ENCODE measurements around the gene IL31.
A peak's percentile ranks its signal among the peaks of the same experiment; 100 is the strongest.

IL31 gene

DNA sequence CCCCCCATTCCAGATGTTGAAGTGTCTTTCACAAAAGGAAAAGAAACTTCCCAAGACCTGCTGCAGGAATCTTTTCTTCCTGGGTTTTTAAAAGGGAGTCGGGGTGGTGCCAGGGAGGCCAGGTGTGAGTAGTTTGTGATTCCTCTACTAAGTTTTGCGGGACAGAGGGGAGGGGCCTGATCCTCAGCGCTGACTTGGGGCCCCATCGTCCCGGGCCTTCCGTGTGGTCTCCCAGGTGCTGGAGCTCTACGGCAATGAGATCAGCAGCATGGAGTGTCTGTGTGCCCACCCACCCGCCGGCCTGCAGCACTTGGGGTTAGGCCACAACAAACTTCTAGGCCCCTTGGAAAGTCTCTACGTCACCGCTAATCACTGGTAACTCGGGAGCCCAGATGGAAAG is 13.4 kb upstream of the IL31 start:
- no peaks in the 10 kb centered on the region for H3K36me3 ChIP-seq (ENCODE audit: control insufficient read depth, insufficient read depth, low read length)
- TF ChIP-seq CTCF (IDR thresholded peaks at IDR 0.05) = no peak
- no peaks in the 10 kb centered on the region for H3K4me1 ChIP-seq
- no peak overlapping the region for H2AFZ ChIP-seq
- no peak overlapping the region for H3K4me2 ChIP-seq (ENCODE audit: low read length)
- no peak overlapping the region for H3K4me3 ChIP-seq (ENCODE audit: low read depth, low read length)
- no peaks in the 10 kb centered on the region for H3K79me2 ChIP-seq
- H3K9ac ChIP-seq = no peak overlapping the region
- H3K27me3 ChIP-seq (ENCODE audit: control insufficient read depth, insufficient read depth, low read length) = no peaks in the 10 kb centered on the region
- no peak overlapping the region for H3K27ac ChIP-seq
- H3K9me3 ChIP-seq (ENCODE audit: control insufficient read depth, low read length) = no peaks in the 10 kb centered on the region

DNA sequence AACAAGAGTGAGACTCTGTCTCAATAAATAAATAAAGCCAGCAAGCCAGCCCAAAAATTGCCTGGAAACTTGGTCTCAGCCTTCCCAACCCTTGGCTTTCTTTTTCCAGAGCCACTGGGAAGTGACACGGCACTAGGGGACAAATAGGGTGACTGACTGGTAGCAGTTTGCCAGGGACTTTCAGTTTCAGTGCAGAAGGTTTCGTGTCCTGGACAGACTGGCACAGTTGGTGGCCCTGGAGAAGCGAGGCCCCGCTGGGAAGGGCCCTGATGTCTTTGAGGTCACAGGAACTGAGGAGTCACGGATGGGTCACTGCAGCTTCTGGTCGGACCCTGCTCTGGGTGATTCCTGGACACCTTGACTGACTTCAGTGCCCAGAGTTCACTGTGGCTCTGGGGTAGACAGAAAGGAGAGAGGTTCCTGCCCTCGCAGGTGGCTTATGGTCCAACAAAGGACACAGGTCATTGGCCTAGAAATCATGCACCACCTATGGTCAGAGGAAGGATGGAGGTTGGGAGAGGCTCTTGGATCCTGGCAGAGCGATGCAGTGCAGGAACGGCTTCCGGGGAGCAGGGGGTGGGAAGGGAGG is 11.6 kb upstream of the IL31 start:
- no peaks in the 10 kb centered on the region for H3K4me1 ChIP-seq
- no peaks in the 10 kb centered on the region for H3K79me2 ChIP-seq
- H2AFZ ChIP-seq = no peak overlapping the region
- H3K9ac ChIP-seq = no peak overlapping the region
- TF ChIP-seq CTCF (IDR thresholded peaks at IDR 0.05) = no peak
- H3K4me2 ChIP-seq (ENCODE audit: low read length) = no peak overlapping the region
- H3K9me3 ChIP-seq (ENCODE audit: control insufficient read depth, low read length) = no peaks in the 10 kb centered on the region
- H3K27ac ChIP-seq = no peak overlapping the region
- H3K27me3 ChIP-seq (ENCODE audit: control insufficient read depth, insufficient read depth, low read length) = no peaks in the 10 kb centered on the region
- H3K36me3 ChIP-seq (ENCODE audit: control insufficient read depth, insufficient read depth, low read length) = no peaks in the 10 kb centered on the region
- H3K4me3 ChIP-seq (ENCODE audit: low read depth, low read length) = no peak overlapping the region

GRCh38 chr12:122185079-122185478 is 11.1 kb upstream of the IL31 start:
- no peak overlapping the region for H3K9ac ChIP-seq
- no peak overlapping the region for H3K4me3 ChIP-seq (ENCODE audit: low read depth, low read length)
- no peaks in the 10 kb centered on the region for H3K36me3 ChIP-seq (ENCODE audit: control insufficient read depth, insufficient read depth, low read length)
- no peak for TF ChIP-seq CTCF (IDR thresholded peaks at IDR 0.05)
- no peaks in the 10 kb centered on the region for H3K79me2 ChIP-seq
- no peak overlapping the region for H3K4me2 ChIP-seq (ENCODE audit: low read length)
- H3K4me1 ChIP-seq = no peaks in the 10 kb centered on the region
- H3K9me3 ChIP-seq (ENCODE audit: control insufficient read depth, low read length) = no peaks in the 10 kb centered on the region
- H3K27ac ChIP-seq = no peak overlapping the region
- H3K27me3 ChIP-seq (ENCODE audit: control insufficient read depth, insufficient read depth, low read length) = no peaks in the 10 kb centered on the region
- H2AFZ ChIP-seq = no peak overlapping the region

DNA sequence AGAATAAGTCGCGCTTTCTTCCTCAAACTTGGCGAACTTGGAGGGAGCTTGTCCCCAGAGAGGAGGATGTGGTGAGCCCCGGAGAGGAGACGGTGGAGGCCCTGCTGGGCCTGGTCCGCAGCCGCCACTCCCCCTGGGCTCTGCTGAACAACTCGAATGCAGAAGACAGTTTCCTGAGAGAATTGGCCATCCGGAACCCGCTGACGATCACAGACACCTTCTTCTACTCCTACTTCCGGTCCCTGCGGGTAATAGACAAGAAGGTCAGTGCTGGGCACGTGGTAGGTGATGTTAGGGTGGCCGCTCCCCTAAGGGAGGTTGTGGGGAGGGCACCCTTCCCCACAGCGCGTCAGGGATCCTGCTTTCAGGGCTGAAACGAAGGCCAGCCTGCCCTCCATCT is 10.5 kb upstream of the IL31 start:
- Histone ChIP-seq H3K9ac (no peak overlapping the region), H3K36me3 (ENCODE audit: control insufficient read depth, insufficient read depth, low read length) (no peaks in the 10 kb centered on the region), H3K9me3 (ENCODE audit: control insufficient read depth, low read length) (no peaks in the 10 kb centered on the region), H3K4me3 (ENCODE audit: low read depth, low read length) (no peak overlapping the region), H3K4me2 (ENCODE audit: low read length) (no peak overlapping the region), H3K27ac (no peak overlapping the region), H2AFZ (no peak overlapping the region), H3K79me2 (no peaks in the 10 kb centered on the region), H3K4me1 (no peaks in the 10 kb centered on the region), H3K27me3 (ENCODE audit: control insufficient read depth, insufficient read depth, low read length) (no peaks in the 10 kb centered on the region)
- no peak for TF ChIP-seq CTCF (IDR thresholded peaks at IDR 0.05)

GRCh38 chr12:122183588-122183940 is 9.5 kb upstream of the IL31 start:
- Histone ChIP-seq H3K9me3 (ENCODE audit: control insufficient read depth, low read length) (no peaks in the 10 kb centered on the region), H3K27me3 (ENCODE audit: control insufficient read depth, insufficient read depth, low read length) (no peaks in the 10 kb centered on the region), H3K9ac (no peak overlapping the region), H3K4me1 (no peaks in the 10 kb centered on the region), H3K4me3 (ENCODE audit: low read depth, low read length) (peak overlapping the region; percentile 42), H3K36me3 (ENCODE audit: control insufficient read depth, insufficient read depth, low read length) (no peaks in the 10 kb centered on the region), H3K4me2 (ENCODE audit: low read length) (peak overlapping the region; percentile 70), H3K79me2 (no peaks in the 10 kb centered on the region), H2AFZ (peak overlapping the region; percentile 96), H3K27ac (no peak overlapping the region)
- TF ChIP-seq CTCF (IDR thresholded peaks at IDR 0.05) = no peak
